HEK293 (cell line): ENCODE results near the gene NAA16.

ENCODE experiments used
- CTCF ChIA-PET: fragments of 350-600 bp; formaldehyde crosslinking; extraction: SDS; loops from one replicate; lab custom pipeline; 2021; ENCODE audit warnings: antibody characterized with exemption; lab: Yijun Ruan, JAX
- POLR2A ChIA-PET: fragments of 300-600 bp; formaldehyde crosslinking; extraction: SDS; loops from one replicate; lab custom pipeline; 2020; ENCODE audit warnings: antibody characterized with exemption, inconsistent platforms; lab: Yijun Ruan, JAX
- H3K27ac ChIP-seq: fragments of 200-500 bp; sonication (Bioruptor generic); 2 replicates; pipeline ENCODE4 v1.5.1; 2014; ENCODE audit warnings: low read depth, low read length, control low read depth, inconsistent platforms; ENCODE audit errors: extremely low read depth
- H3K36me3 ChIP-seq, 2 experiments: fragments of 200-500 bp in 1 of 2; sonication (Bioruptor generic) in 1 of 2; 1 replicate in 1 of 2; 2 replicates in 1 of 2; pipeline ENCODE4 v1.5.1; 2014 to 2017; ENCODE audit warnings: inconsistent platforms in 2 of 2, low read length in 2 of 2; ENCODE audit not compliant: control insufficient read depth in 2 of 2, insufficient read depth in 1 of 2
- H3K4me1 ChIP-seq: fragments of 200-500 bp; sonication (Bioruptor generic); 2 replicates; pipeline ENCODE4 v1.5.1; 2014; ENCODE audit warnings: mild to moderate bottlenecking, low read length, inconsistent platforms; ENCODE audit not compliant: control insufficient read depth, insufficient read depth
- H3K4me3 ChIP-seq: 2 replicates; pipeline ENCODE4 v1.5.1; 2011; ENCODE audit warnings: low read depth, mild to moderate bottlenecking, control low read depth, low read length, moderate library complexity
- H3K9me3 ChIP-seq: fragments of 200-500 bp; sonication (Bioruptor generic); 2 replicates; pipeline ENCODE4 v1.5.1; 2014; ENCODE audit warnings: low read depth, low read length, inconsistent platforms; ENCODE audit not compliant: control insufficient read depth, insufficient read depth
- GLI2 ChIP-seq: fragments of 450-650 bp; formaldehyde crosslinking; IDR thresholded peaks from 2 replicates; pipeline ENCODE4; 2017; ENCODE audit warnings: missing biosample characterization, missing genetic modification characterization, low read depth, borderline replicate concordance
- GLIS2 ChIP-seq: fragments of 450-650 bp; formaldehyde crosslinking; IDR thresholded peaks from 2 replicates; pipeline ENCODE4 v1.5.1; 2016; ENCODE audit warnings: missing biosample characterization, missing genetic modification characterization
- HOXC10 ChIP-seq: sonication (generic); formaldehyde crosslinking; IDR thresholded peaks from 2 replicates; pipeline ENCODE4 v1.8.1; 2023; ENCODE audit warnings: mild to moderate bottlenecking, missing genetic modification reagents
- SP7 ChIP-seq: fragments of 450-650 bp; formaldehyde crosslinking; IDR thresholded peaks from 2 replicates; pipeline ENCODE4 v1.5.1; 2016; ENCODE audit warnings: missing biosample characterization, missing genetic modification characterization
- ZNF10 ChIP-seq: fragments of 450-650 bp; formaldehyde crosslinking; IDR thresholded peaks from 2 replicates; pipeline ENCODE4 v1.5.1; 2017; ENCODE audit warnings: missing biosample characterization, missing genetic modification characterization
- ZNF2 ChIP-seq: fragments of 450-650 bp; formaldehyde crosslinking; IDR thresholded peaks from 2 replicates; pipeline ENCODE4 v1.5.1; 2016; ENCODE audit warnings: missing biosample characterization, missing genetic modification characterization
- ZNF416 ChIP-seq: fragments of 450-650 bp; formaldehyde crosslinking; IDR thresholded peaks from 2 replicates; pipeline ENCODE4 v1.5.1; 2016; ENCODE audit warnings: missing biosample characterization, missing genetic modification characterization
- ZNF426 ChIP-seq: fragments of 450-650 bp; formaldehyde crosslinking; IDR thresholded peaks from 2 replicates; pipeline ENCODE4 v1.5.1; 2017; ENCODE audit warnings: missing biosample characterization, missing genetic modification characterization, mild to moderate bottlenecking, inconsistent platforms, moderate library complexity
- ZNF585B ChIP-seq: fragments of 450-650 bp; formaldehyde crosslinking; IDR thresholded peaks from 2 replicates; pipeline ENCODE4 v1.5.1; 2016; ENCODE audit warnings: missing biosample characterization, missing genetic modification characterization
- ZNF654 ChIP-seq: fragments of 450-650 bp; formaldehyde crosslinking; IDR thresholded peaks from 2 replicates; pipeline ENCODE4 v1.5.1; 2016; ENCODE audit warnings: low read depth, missing biosample characterization, missing genetic modification characterization
- ZNF747 ChIP-seq: fragments of 450-650 bp; formaldehyde crosslinking; IDR thresholded peaks from 2 replicates; pipeline ENCODE4 v1.5.1; 2016; ENCODE audit warnings: missing biosample characterization, missing genetic modification characterization
- ZSCAN30 ChIP-seq: fragments of 450-650 bp; IDR thresholded peaks from 2 replicates; pipeline ENCODE4 v1.5.1; 2018; ENCODE audit warnings: missing biosample characterization, mild to moderate bottlenecking, missing genetic modification characterization, moderate library complexity
- TF ChIP-seq, protein P1 (sequence below): fragments of 450-650 bp; formaldehyde crosslinking; IDR thresholded peaks from 2 replicates; pipeline ENCODE4 v1.5.1; 2016; ENCODE audit warnings: missing biosample characterization, missing genetic modification characterization
- TF ChIP-seq, protein P2 (sequence below): fragments of 450-650 bp; formaldehyde crosslinking; IDR thresholded peaks from 2 replicates; pipeline ENCODE4 v1.5.1; 2017; ENCODE audit warnings: missing biosample characterization, missing genetic modification characterization
- TF ChIP-seq, protein P3 (sequence below): sonication (generic); formaldehyde crosslinking; IDR thresholded peaks from 2 replicates; pipeline ENCODE4 v1.8.1; 2022; ENCODE audit warnings: mild to moderate bottlenecking, moderate library complexity, missing genetic modification reagents
- TF ChIP-seq, protein P4 (sequence below): fragments of 450-650 bp; IDR thresholded peaks from 2 replicates; pipeline ENCODE4 v1.5.1; 2018; ENCODE audit warnings: missing biosample characterization, missing genetic modification characterization
- TF ChIP-seq, protein P5 (sequence below): fragments of 450-650 bp; formaldehyde crosslinking; conservative IDR thresholded peaks from 2 replicates; pipeline ENCODE4 v1.5.1; 2016; ENCODE audit warnings: low read depth, missing biosample characterization, missing genetic modification characterization
- TF ChIP-seq, protein P6 (sequence below): fragments of 450-650 bp; formaldehyde crosslinking; IDR thresholded peaks from 2 replicates; pipeline ENCODE4 v1.5.1; 2016; ENCODE audit warnings: missing biosample characterization, missing genetic modification characterization
- TF ChIP-seq, protein P7 (sequence below): fragments of 450-650 bp; formaldehyde crosslinking; IDR thresholded peaks from 2 replicates; pipeline ENCODE4 v1.5.1; 2017; ENCODE audit warnings: missing biosample characterization, missing genetic modification characterization

Gene NAA16

DNA sequence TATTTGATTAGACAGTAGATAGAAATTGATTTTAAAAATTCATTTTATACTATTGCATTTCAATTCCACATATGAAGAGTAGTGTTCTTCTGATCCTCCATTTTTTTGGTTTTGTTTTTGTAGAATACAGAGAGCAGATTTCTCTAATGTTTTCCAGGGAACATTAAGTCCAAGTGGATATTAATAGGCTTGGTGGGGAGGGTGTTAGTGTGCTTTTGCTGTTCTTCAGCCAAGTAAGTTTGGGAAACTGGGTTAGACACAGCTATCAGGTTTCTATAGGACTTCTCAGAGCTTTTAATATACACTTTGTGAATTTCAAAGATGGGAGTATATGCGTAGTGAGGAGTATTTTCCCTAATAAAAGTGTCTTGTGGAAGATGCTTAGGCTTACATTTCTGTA lies 21.8 kb downstream of the NAA16 start:
- ChIA-PET CTCF (interaction anchor here (0.9 to 1.1 kb wide), 2 partner anchors 17 to 126 kb away, joined by 3 to 5 read pairs; no protein-coding TSS in a partner anchor), POLR2A (no interaction called here)
- H3K4me3 ChIP-seq, result no peak overlapping the region
- no peaks in the 10 kb centered on the region for H3K9me3 ChIP-seq
- H3K27ac ChIP-seq, result no peak overlapping the region
- no peak for TF ChIP-seq HOXC10 (CRISPR knock-in tag)
- TF ChIP-seq, protein P1, sequence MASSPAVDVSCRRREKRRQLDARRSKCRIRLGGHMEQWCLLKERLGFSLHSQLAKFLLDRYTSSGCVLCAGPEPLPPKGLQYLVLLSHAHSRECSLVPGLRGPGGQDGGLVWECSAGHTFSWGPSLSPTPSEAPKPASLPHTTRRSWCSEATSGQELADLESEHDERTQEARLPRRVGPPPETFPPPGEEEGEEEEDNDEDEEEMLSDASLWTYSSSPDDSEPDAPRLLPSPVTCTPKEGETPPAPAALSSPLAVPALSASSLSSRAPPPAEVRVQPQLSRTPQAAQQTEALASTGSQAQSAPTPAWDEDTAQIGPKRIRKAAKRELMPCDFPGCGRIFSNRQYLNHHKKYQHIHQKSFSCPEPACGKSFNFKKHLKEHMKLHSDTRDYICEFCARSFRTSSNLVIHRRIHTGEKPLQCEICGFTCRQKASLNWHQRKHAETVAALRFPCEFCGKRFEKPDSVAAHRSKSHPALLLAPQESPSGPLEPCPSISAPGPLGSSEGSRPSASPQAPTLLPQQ, result no peak
- no peak for TF ChIP-seq ZNF426
- no peak for TF ChIP-seq GLIS2
- TF ChIP-seq SP7, result no peak
- TF ChIP-seq, protein P2, sequence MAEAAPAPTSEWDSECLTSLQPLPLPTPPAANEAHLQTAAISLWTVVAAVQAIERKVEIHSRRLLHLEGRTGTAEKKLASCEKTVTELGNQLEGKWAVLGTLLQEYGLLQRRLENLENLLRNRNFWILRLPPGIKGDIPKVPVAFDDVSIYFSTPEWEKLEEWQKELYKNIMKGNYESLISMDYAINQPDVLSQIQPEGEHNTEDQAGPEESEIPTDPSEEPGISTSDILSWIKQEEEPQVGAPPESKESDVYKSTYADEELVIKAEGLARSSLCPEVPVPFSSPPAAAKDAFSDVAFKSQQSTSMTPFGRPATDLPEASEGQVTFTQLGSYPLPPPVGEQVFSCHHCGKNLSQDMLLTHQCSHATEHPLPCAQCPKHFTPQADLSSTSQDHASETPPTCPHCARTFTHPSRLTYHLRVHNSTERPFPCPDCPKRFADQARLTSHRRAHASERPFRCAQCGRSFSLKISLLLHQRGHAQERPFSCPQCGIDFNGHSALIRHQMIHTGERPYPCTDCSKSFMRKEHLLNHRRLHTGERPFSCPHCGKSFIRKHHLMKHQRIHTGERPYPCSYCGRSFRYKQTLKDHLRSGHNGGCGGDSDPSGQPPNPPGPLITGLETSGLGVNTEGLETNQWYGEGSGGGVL (tag by site-specific recombination), result no peak
- no peak for TF ChIP-seq GLI2 (tag by site-specific recombination)
- TF ChIP-seq ZNF2, result no peak
- TF ChIP-seq ZNF747 (tag by site-specific recombination), result no peak
- TF ChIP-seq, protein P3, sequence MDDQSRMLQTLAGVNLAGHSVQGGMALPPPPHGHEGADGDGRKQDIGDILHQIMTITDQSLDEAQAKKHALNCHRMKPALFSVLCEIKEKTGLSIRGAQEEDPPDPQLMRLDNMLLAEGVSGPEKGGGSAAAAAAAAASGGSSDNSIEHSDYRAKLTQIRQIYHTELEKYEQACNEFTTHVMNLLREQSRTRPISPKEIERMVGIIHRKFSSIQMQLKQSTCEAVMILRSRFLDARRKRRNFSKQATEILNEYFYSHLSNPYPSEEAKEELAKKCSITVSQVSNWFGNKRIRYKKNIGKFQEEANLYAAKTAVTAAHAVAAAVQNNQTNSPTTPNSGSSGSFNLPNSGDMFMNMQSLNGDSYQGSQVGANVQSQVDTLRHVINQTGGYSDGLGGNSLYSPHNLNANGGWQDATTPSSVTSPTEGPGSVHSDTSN (CRISPR knock-in tag), result no peak
- no peak for TF ChIP-seq ZSCAN30 (tag by site-specific recombination)
- TF ChIP-seq, protein P4, sequence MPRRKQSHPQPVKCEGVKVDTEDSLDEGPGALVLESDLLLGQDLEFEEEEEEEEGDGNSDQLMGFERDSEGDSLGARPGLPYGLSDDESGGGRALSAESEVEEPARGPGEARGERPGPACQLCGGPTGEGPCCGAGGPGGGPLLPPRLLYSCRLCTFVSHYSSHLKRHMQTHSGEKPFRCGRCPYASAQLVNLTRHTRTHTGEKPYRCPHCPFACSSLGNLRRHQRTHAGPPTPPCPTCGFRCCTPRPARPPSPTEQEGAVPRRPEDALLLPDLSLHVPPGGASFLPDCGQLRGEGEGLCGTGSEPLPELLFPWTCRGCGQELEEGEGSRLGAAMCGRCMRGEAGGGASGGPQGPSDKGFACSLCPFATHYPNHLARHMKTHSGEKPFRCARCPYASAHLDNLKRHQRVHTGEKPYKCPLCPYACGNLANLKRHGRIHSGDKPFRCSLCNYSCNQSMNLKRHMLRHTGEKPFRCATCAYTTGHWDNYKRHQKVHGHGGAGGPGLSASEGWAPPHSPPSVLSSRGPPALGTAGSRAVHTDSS (tag by site-specific recombination), result no peak
- TF ChIP-seq, protein P5, sequence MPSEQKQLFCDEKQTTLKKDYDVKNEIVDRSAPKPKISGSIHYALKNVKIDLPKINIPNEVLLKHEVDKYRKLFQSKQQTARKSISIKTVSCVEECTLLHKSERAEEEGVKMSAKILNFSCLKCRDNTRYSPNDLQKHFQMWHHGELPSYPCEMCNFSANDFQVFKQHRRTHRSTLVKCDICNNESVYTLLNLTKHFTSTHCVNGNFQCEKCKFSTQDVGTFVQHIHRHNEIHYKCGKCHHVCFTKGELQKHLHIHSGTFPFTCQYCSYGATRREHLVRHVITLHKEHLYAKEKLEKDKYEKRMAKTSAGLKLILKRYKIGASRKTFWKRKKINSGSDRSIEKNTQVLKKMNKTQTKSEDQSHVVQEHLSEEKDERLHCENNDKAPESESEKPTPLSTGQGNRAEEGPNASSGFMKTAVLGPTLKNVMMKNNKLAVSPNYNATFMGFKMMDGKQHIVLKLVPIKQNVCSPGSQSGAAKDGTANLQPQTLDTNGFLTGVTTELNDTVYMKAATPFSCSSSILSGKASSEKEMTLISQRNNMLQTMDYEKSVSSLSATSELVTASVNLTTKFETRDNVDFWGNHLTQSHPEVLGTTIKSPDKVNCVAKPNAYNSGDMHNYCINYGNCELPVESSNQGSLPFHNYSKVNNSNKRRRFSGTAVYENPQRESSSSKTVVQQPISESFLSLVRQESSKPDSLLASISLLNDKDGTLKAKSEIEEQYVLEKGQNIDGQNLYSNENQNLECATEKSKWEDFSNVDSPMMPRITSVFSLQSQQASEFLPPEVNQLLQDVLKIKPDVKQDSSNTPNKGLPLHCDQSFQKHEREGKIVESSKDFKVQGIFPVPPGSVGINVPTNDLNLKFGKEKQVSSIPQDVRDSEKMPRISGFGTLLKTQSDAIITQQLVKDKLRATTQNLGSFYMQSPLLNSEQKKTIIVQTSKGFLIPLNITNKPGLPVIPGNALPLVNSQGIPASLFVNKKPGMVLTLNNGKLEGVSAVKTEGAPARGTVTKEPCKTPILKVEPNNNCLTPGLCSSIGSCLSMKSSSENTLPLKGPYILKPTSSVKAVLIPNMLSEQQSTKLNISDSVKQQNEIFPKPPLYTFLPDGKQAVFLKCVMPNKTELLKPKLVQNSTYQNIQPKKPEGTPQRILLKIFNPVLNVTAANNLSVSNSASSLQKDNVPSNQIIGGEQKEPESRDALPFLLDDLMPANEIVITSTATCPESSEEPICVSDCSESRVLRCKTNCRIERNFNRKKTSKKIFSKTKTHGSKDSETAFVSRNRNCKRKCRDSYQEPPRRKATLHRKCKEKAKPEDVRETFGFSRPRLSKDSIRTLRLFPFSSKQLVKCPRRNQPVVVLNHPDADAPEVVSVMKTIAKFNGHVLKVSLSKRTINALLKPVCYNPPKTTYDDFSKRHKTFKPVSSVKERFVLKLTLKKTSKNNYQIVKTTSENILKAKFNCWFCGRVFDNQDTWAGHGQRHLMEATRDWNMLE (tag by site-specific recombination), result no peak
- H3K36me3 ChIP-seq, result peaks cover 5 to 11% of the 10 kb centered on the region in 2 experiments; a peak in 2 of 3 replicates
- H3K4me1 ChIP-seq, result peaks cover 2% of the 10 kb centered on the region

DNA sequence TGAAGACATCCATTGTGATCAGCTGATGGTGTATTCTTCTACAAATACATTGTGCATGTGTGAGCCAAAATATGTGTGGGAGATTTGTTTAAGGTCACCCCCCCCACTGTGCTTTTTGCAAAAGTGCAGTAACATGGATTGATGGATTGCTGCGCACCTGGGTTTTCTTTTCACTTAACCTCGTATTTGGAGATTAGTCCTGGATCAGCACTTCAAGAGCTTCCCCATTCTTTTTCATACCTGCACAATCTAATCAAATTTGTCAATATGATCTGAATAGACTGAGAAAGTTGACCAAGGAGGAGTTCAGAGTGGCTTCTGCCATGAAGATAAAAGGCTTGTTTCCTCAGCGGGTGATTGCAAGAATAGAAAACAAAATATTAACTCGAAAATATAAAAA lies 23.7 kb downstream of the NAA16 start:
- Histone ChIP-seq H3K9me3 (no peaks in the 10 kb centered on the region), H3K27ac (no peak overlapping the region), H3K4me1 (no peaks in the 10 kb centered on the region; the same call in 1 of the 2 replicates), H3K4me3 (no peak overlapping the region), H3K36me3 (peaks cover 5 to 10% of the 10 kb centered on the region in 2 experiments; a peak in 2 of 3 replicates)
- CTCF ChIA-PET, result no interaction called here
- POLR2A ChIA-PET, result no interaction called here
- TF ChIP-seq ZNF654 (tag by site-specific recombination) (no peak), ZNF416 (tag by site-specific recombination) (no peak), ZNF10 (tag by site-specific recombination) (no peak), ZNF585B (tag by site-specific recombination) (no peak)
- TF ChIP-seq, protein P6, sequence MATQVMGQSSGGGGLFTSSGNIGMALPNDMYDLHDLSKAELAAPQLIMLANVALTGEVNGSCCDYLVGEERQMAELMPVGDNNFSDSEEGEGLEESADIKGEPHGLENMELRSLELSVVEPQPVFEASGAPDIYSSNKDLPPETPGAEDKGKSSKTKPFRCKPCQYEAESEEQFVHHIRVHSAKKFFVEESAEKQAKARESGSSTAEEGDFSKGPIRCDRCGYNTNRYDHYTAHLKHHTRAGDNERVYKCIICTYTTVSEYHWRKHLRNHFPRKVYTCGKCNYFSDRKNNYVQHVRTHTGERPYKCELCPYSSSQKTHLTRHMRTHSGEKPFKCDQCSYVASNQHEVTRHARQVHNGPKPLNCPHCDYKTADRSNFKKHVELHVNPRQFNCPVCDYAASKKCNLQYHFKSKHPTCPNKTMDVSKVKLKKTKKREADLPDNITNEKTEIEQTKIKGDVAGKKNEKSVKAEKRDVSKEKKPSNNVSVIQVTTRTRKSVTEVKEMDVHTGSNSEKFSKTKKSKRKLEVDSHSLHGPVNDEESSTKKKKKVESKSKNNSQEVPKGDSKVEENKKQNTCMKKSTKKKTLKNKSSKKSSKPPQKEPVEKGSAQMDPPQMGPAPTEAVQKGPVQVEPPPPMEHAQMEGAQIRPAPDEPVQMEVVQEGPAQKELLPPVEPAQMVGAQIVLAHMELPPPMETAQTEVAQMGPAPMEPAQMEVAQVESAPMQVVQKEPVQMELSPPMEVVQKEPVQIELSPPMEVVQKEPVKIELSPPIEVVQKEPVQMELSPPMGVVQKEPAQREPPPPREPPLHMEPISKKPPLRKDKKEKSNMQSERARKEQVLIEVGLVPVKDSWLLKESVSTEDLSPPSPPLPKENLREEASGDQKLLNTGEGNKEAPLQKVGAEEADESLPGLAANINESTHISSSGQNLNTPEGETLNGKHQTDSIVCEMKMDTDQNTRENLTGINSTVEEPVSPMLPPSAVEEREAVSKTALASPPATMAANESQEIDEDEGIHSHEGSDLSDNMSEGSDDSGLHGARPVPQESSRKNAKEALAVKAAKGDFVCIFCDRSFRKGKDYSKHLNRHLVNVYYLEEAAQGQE (tag by site-specific recombination), result no peak
- TF ChIP-seq, protein P7, sequence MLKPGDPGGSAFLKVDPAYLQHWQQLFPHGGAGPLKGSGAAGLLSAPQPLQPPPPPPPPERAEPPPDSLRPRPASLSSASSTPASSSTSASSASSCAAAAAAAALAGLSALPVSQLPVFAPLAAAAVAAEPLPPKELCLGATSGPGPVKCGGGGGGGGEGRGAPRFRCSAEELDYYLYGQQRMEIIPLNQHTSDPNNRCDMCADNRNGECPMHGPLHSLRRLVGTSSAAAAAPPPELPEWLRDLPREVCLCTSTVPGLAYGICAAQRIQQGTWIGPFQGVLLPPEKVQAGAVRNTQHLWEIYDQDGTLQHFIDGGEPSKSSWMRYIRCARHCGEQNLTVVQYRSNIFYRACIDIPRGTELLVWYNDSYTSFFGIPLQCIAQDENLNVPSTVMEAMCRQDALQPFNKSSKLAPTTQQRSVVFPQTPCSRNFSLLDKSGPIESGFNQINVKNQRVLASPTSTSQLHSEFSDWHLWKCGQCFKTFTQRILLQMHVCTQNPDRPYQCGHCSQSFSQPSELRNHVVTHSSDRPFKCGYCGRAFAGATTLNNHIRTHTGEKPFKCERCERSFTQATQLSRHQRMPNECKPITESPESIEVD (tag by site-specific recombination), result no peak
